Activated CD8-positive, alpha-beta memory T cell treated with anti-CD3 and anti-CD28 coated beads for 36 hours (primary cell): ENCODE results near the gene QRICH1. TPM values are rescaled to one million over a fixed set of nuclear protein-coding genes. Genes with fewer than 3 reads are reported as not detected.

ENCODE experiments used
- CTCF ChIA-PET: fragments of 350-600 bp; sonication (Branson Sonifier 250); formaldehyde crosslinking; loops from one replicate; lab custom pipeline; 2021; ENCODE audit warnings: antibody characterized with exemption; lab: Charles Lee
- POLR2A ChIA-PET: fragments of 350-600 bp; sonication (Branson Sonifier 250); formaldehyde crosslinking; loops from one replicate; lab custom pipeline; 2021; ENCODE audit warnings: antibody characterized with exemption; lab: Charles Lee
- total RNA-seq, 2 experiments: library from RNA; stranded (reverse); gene quantifications; one replicate each; pipeline ENCODE4 v1.2.3, GENCODE V29; 2021

The QRICH1 gene
- total RNA-seq, result 100 to 1,000 TPM; 117 to 118 TPM

GRCh38 chr3:49093853-49094767 is at the start of gene QRICH1:
TSS of gene QRICH1 (minus strand) at chr3:49094071. CDS start at chr3:49077017, 17,054 bp downstream.
- ChIA-PET CTCF (interaction anchor here (0.6 to 3.6 kb wide), 12 partner anchors 9 to 254 kb away, joined by 3 to 23 read pairs (median 4); partner anchors contain the start of genes KLHDC8B, QARS1, USP19 and USP4), POLR2A (interaction anchor here (0.6 to 2.1 kb wide), 17 partner anchors 11 to 994 kb away, joined by 3 to 13 read pairs (median 4); partner anchors contain the start of genes ARIH2, DAG1, IMPDH2 and NDUFAF3)

- POLR2A ChIA-PET, result no interaction called here
- CTCF ChIA-PET, result no interaction called here
Measured at GRCh38 chr3:49140080-49140479, 46.2 kb upstream of the QRICH1 start.

- ChIA-PET POLR2A (no interaction called here), CTCF (no interaction called here)
Measured at GRCh38 chr3:49135499-49135898, 41.6 kb upstream of the QRICH1 start.

- POLR2A ChIA-PET, result no interaction called here
Measured at GRCh38 chr3:49134471-49135265, 40.8 kb upstream of the QRICH1 start.

GRCh38 chr3:49133226-49133951 is 39.5 kb upstream of the QRICH1 start:
- CTCF ChIA-PET, result no interaction called here
- POLR2A ChIA-PET, result no interaction called here

More at GRCh38 chr3:49134471-49135265, 40.8 kb upstream of the QRICH1 start:
- CTCF ChIA-PET, result no interaction called here

- ChIA-PET CTCF (interaction anchor here (0.6 kb wide), 2 partner anchors 36 to 707 kb away, joined by 3 read pairs; no protein-coding TSS in a partner anchor), POLR2A (no interaction called here)
Measured at GRCh38 chr3:49132437-49133225, 38.8 kb upstream of the QRICH1 start, which contains the start of gene LAMB2. TSS of gene LAMB2 (minus strand) at chr3:49133050. CDS start at chr3:49132867, 183 bp downstream.

GRCh38 chr3:49132073-49132436 is 38.2 kb upstream of the QRICH1 start:
- ChIA-PET POLR2A (no interaction called here), CTCF (interaction anchor here (0.6 kb wide), 1 partner anchor 35 kb away, joined by 3 read pairs; no protein-coding TSS in a partner anchor)

GRCh38 chr3:49131576-49131975 is 37.7 kb upstream of the QRICH1 start:
- ChIA-PET CTCF (no interaction called here), POLR2A (no interaction called here)

GRCh38 chr3:49131040-49131439 is 37.2 kb upstream of the QRICH1 start:
- CTCF ChIA-PET, result interaction anchor here (0.6 kb wide), 1 partner anchor 22 kb away, joined by 3 read pairs; no protein-coding TSS in a partner anchor
- POLR2A ChIA-PET, result no interaction called here

GRCh38 chr3:49124991-49125670 is 31.3 kb upstream of the QRICH1 start:
- POLR2A ChIA-PET, result no interaction called here
- CTCF ChIA-PET, result no interaction called here

GRCh38 chr3:49124203-49124602 is 30.3 kb upstream of the QRICH1 start:
- POLR2A ChIA-PET, result no interaction called here
- CTCF ChIA-PET, result no interaction called here

- POLR2A ChIA-PET, result no interaction called here
- CTCF ChIA-PET, result no interaction called here
Measured at GRCh38 chr3:49123687-49124086, 29.8 kb upstream of the QRICH1 start.

GRCh38 chr3:49122886-49123545 is 29.1 kb upstream of the QRICH1 start:
- CTCF ChIA-PET, result no interaction called here

GRCh38 chr3:49122451-49122850 is 28.6 kb upstream of the QRICH1 start:
- CTCF ChIA-PET, result no interaction called here

More at GRCh38 chr3:49122886-49123545, 29.1 kb upstream of the QRICH1 start:
- POLR2A ChIA-PET, result no interaction called here

GRCh38 chr3:49122022-49122421 is 28.2 kb upstream of the QRICH1 start:
- ChIA-PET POLR2A (no interaction called here), CTCF (interaction anchor here (1.4 kb wide), 1 partner anchor 102 kb away, joined by 8 read pairs; no protein-coding TSS in a partner anchor)

More at GRCh38 chr3:49122451-49122850, 28.6 kb upstream of the QRICH1 start:
- POLR2A ChIA-PET, result no interaction called here

- POLR2A ChIA-PET, result interaction anchor here (0.6 to 1.4 kb wide), 9 partner anchors 12 to 650 kb away, joined by 3 to 11 read pairs (median 3); partner anchors contain the start of genes QRICH1 and RHOA
Measured at GRCh38 chr3:49121132-49121736, 27.4 kb upstream of the QRICH1 start.

More at GRCh38 chr3:49121132-49121736, 27.4 kb upstream of the QRICH1 start:
- CTCF ChIA-PET, result interaction anchor here (0.6 to 1.4 kb wide), 4 partner anchors 27 to 346 kb away, joined by 3 to 8 read pairs (median 6); partner anchors contain the start of gene KLHDC8B
